Epithelial cell of proximal tubule (primary cell): ENCODE results near the gene MSH4. TPM values are rescaled to one million over a fixed set of nuclear protein-coding genes. Genes with fewer than 3 reads are reported as not detected.

Experiments
- DNase-seq: peaks from one replicate; pipeline ENCODE4 v3.0.0-alpha.2; 2011; ENCODE audit warnings: low read depth
- H3K4me3 ChIP-seq: 2 replicates; pipeline ENCODE4 v1.5.1; 2011; ENCODE audit warnings: low read depth, mild to moderate bottlenecking, low read length
- CTCF ChIP-seq: conservative IDR thresholded peaks from 2 replicates; pipeline ENCODE4 v1.5.1; 2012; ENCODE audit warnings: low read depth, mild to moderate bottlenecking, low read length
- total RNA-seq: library from RNA; depleted of rRNA; stranded (reverse); fragments of >200 nt; gene quantifications from 2 replicates; pipeline ENCODE4 v1.2.3, GENCODE V29; 2015

Gene MSH4
- total RNA-seq, 1 donor from 2014 or later: 0.75 TPM

- no peak for TF ChIP-seq CTCF
- no peak for DNase-seq
- no peak overlapping the region for H3K4me3 ChIP-seq
These were observed 48.9 kb downstream of the MSH4 start for GRCh38 chr1:75845576-75845975.

GRCh38 chr1:75855010-75855409 lies 58.3 kb downstream of the MSH4 start:
- DNase-seq: no peak
- no peak for TF ChIP-seq CTCF
- H3K4me3 ChIP-seq: no peak overlapping the region

- TF ChIP-seq CTCF: no peak
- H3K4me3 ChIP-seq: no peak overlapping the region
- DNase-seq: no peak
These were observed 59.1 kb downstream of the MSH4 start for GRCh38 chr1:75855734-75856133.

GRCh38 chr1:75861831-75862230 lies 65.1 kb downstream of the MSH4 start:
- no peak for TF ChIP-seq CTCF
- no peak for DNase-seq
- no peak overlapping the region for H3K4me3 ChIP-seq

- no peak for TF ChIP-seq CTCF
- H3K4me3 ChIP-seq: no peak overlapping the region
- no peak for DNase-seq
These were observed 74.3 kb downstream of the MSH4 start for GRCh38 chr1:75870951-75871350.

GRCh38 chr1:75879985-75880384 lies 83.3 kb downstream of the MSH4 start:
- no peak for DNase-seq
- H3K4me3 ChIP-seq: no peak overlapping the region
- TF ChIP-seq CTCF: no peak

- TF ChIP-seq CTCF: no peak
- H3K4me3 ChIP-seq: no peak overlapping the region
- DNase-seq: no peak
These were observed 87.8 kb downstream of the MSH4 start for GRCh38 chr1:75884437-75884836.
